ENCODE results near the gene UBAP1. TPM values are rescaled to one million over a fixed set of nuclear protein-coding genes. Genes with fewer than 3 reads are reported as not detected.

Gene UBAP1
- total RNA-seq, 1 experiment from 2014 or later, result 30.8 TPM

DNA sequence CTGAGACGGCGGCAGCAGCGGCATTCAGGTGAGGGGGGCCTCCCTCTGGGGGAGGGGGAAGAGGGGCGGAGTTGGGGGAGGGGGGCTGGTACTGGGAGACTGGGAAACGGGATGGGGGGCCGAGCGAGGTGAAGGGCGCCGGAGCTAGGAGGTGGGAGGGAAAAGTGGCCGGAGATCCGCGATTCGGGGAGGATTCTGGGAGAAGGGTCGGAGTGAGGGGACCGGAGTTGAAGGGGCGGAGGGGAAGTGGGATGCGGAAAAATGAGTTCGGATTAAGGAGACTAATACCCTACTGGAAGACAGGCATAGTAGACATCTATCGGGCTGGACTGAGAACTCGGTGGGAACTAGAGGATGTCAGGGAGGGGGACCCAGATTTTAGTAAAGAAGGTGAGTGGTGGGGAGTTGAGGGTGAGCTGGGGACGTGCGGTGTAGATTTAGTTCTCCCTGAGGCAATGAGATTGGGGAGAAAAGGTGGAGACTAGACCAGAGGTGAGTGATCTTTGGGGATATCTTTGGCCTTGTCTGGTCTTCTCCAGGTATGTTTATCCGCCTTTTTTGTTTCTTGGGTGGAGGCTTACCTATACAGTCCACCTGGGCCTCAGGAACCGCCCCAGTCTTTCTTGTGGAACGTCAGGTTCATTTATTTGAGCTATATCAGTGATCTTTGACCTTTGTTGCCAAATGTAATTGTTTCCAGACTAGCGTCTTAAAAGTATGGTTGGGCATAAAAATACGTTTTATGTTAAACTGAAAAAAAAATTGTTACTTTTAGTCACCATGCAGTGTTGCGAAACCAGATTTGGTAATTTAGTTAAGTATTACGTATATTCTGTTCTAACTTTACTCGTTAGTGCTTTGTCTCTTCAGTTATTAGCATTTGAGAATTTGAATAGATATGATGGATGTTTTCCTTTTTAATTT is 632 bp downstream of the UBAP1 start:
- CTCF ChIA-PET, result interaction anchor here (0.6 to 1.6 kb wide), 2 partner anchors 24 to 40 kb away, joined by 3 to 4 read pairs; no protein-coding TSS in a partner anchor
- Histone ChIP-seq H3K4me3 (replicated peaks in 1 of 2; ENCODE audit: low read depth in 1 of 2, low read length in 2 of 2) (peak overlapping the region; percentile 79 to 98), H3K27ac (ENCODE audit: low read depth, low read length) (peak overlapping the region; percentile 62), H3K27me3 (ENCODE audit: insufficient read depth, low read length) (no peaks in the 10 kb centered on the region), H3K79me2 (ENCODE audit: insufficient read depth, low read length) (peaks cover 59% of the 10 kb centered on the region), H3K36me3 (ENCODE audit: control insufficient read depth in 1 of 2, insufficient read depth in 2 of 2, low read length in 2 of 2) (0 out of 4 replicates have a peak, but pooled peaks cover 0 to 4% of the 10 kb centered on the region in 2 experiments), H3K9ac (ENCODE audit: low read length) (peak overlapping the region; percentile 86), H3K4me2 (ENCODE audit: low read length) (peak overlapping the region; percentile 92), H4K20me1 (ENCODE audit: insufficient read depth) (no peaks in the 10 kb centered on the region), H3K9me2 (ENCODE audit: insufficient read depth) (no peaks in the 10 kb centered on the region), H2AFZ (ENCODE audit: low read depth, low read length, poor library complexity, severe bottlenecking) (no peak overlapping the region), H3K4me1 (ENCODE audit: control insufficient read depth in 1 of 2, insufficient read depth in 2 of 2, low read length in 2 of 2) (peaks cover 11 to 36% of the 10 kb centered on the region in 2 experiments), H3K9me3 (ENCODE audit: control insufficient read depth in 1 of 2, insufficient read depth in 1 of 2, low read depth in 1 of 2, low read length in 2 of 2) (no peaks in the 10 kb centered on the region)
- intact Hi-C loops (cut with micrococcal nuclease), result loop anchor here (2.0 to 5.0 kb wide), 2 partner anchors 53 to 198 kb away; partner anchors contain the start of genes DCAF12 and MYORG
- TSS peak; percentile 80 for BruUV-seq (replicated peaks)
- RAD21 ChIA-PET (ENCODE audit: low non-redundant PET in 1 of 2, low total read pairs in 2 of 2, uncharacterized antibody in 2 of 2, unreplicated experiment in 2 of 2), result interaction anchor here in 1 of 2 experiments (0.5 kb wide), 1 partner anchor 105 kb away, joined by 5 read pairs; no protein-coding TSS in a partner anchor
- TF ChIP-seq JUND (IDR thresholded peaks at IDR 0.05), result no peak
- peak; percentile 74 for TF ChIP-seq CEBPB (IDR thresholded peaks at IDR 0.05; ENCODE audit: low read depth)
- no peak for TF ChIP-seq ZNF274 (IDR thresholded peaks at IDR 0.05; ENCODE audit: low read depth, low read length)
- TF ChIP-seq REST (IDR thresholded peaks at IDR 0.05; ENCODE audit: low read depth), result no peak
- no peak for TF ChIP-seq ELF1 (IDR thresholded peaks at IDR 0.05; ENCODE audit: borderline replicate concordance, low read depth)
- TF ChIP-seq RAD21 (IDR thresholded peaks at IDR 0.05; ENCODE audit: low read depth), result no peak
- TF ChIP-seq SP1 (IDR thresholded peaks at IDR 0.05; ENCODE audit: low read depth), result no peak
- POLR2A ChIA-PET, result interaction anchor here (0.6 to 1.8 kb wide), 9 partner anchors 9 to 130 kb away, joined by 3 to 14 read pairs (median 4); partner anchors contain the start of gene UBAP2
- ATAC-seq (peak; percentile 52), DNase-seq (ENCODE audit: low read depth, low spot score) (no peak)

Measured in HCT116 (cell line).